Thoracic aorta (tissue), 2 donors: ENCODE results near the gene TNNI3K. TPM values are rescaled to one million over a fixed set of nuclear protein-coding genes. Genes with fewer than 3 reads are reported as not detected.

Experiments used
- ATAC-seq: fragments of 150-250 bp; one replicate; pipeline ENCODE4 v1.8.0; 2017; ENCODE audit warnings: low read depth; ENCODE audit not compliant: insufficient number of reproducible peaks, low FRiP score
- DNase-seq: peaks from one replicate; pipeline ENCODE4 v3.0.0-alpha.2; 2020; ENCODE audit warnings: low spot score
- H3K27ac ChIP-seq, 2 donors: fragments of 200-600 bp; sonication (generic); 1 replicate in 1 of 2; 2 replicates in 1 of 2; pipeline ENCODE4 v1.5.1; 2016; ENCODE audit warnings: mild to moderate bottlenecking in 2 of 2, moderate library complexity in 2 of 2
- H3K27me3 ChIP-seq: fragments of 200-600 bp; sonication (generic); replicated peaks from 2 replicates; pipeline ENCODE4 v1.6.0; 2016; ENCODE audit warnings: mild to moderate bottlenecking; ENCODE audit not compliant: insufficient read depth
- H3K36me3 ChIP-seq: fragments of 200-600 bp; sonication (generic); one replicate; pipeline ENCODE4 v1.5.1; 2016
- H3K4me1 ChIP-seq, 2 donors: fragments of 200-600 bp; sonication (generic); 1 replicate in 1 of 2; 2 replicates in 1 of 2; pipeline versions ENCODE4 v1.5.1 to v1.6.0; 2016; ENCODE audit warnings: low read depth in 2 of 2, mild to moderate bottlenecking in 1 of 2; ENCODE audit not compliant: control insufficient read depth in 1 of 2
- H3K4me3 ChIP-seq: fragments of 200-600 bp; sonication (generic); 2 replicates; pipeline ENCODE4 v1.5.1; 2016; ENCODE audit warnings: mild to moderate bottlenecking
- H3K9me3 ChIP-seq: fragments of 200-600 bp; sonication (generic); 2 replicates; pipeline ENCODE4 v1.5.1; 2016
- CTCF ChIP-seq: fragments of 200-600 bp; sonication (generic); IDR thresholded peaks from one replicate; pipeline ENCODE4 v1.5.1; 2019; ENCODE audit warnings: antibody characterized with exemption
- total RNA-seq, 2 donors: library from RNA; depleted of rRNA; stranded (reverse); fragments of >200 nt; gene quantifications; one replicate each; pipeline versions ENCODE4 v1.1.0 to v1.2.3, GENCODE V29; 2016

Gene TNNI3K
- total RNA-seq, 2 donors from 2014 or later: 6.6 to 9.7 TPM

- Histone ChIP-seq H3K36me3 (no peaks in the 10 kb centered on the region), H3K27me3 (no peaks in the 10 kb centered on the region), H3K27ac (no peak overlapping the region), H3K4me3 (no peak overlapping the region), H3K4me1 (no peaks in the 10 kb centered on the region), H3K9me3 (no peaks in the 10 kb centered on the region)
- TF ChIP-seq CTCF: no peak
- no peak for ATAC-seq
- DNase-seq: no peak
Observed at GRCh38 chr1:74415935-74416334, 180.7 kb downstream of the TNNI3K start.

- no peak for ATAC-seq
Observed at GRCh38 chr1:74419611-74420010, 184.4 kb downstream of the TNNI3K start.

GRCh38 chr1:74420467-74420866 is 185.3 kb downstream of the TNNI3K start:
- H3K9me3 ChIP-seq: no peaks in the 10 kb centered on the region
- H3K27ac ChIP-seq: no peak overlapping the region
- TF ChIP-seq CTCF: no peak
- no peaks in the 10 kb centered on the region for H3K27me3 ChIP-seq
- no peaks in the 10 kb centered on the region for H3K36me3 ChIP-seq
- no peak for DNase-seq
- ATAC-seq: no peak
- H3K4me3 ChIP-seq: no peak overlapping the region
- H3K4me1 ChIP-seq: no peaks in the 10 kb centered on the region

More at GRCh38 chr1:74419611-74420010, 184.4 kb downstream of the TNNI3K start:
- no peak for TF ChIP-seq CTCF
- DNase-seq: no peak
- H3K27me3 ChIP-seq: no peaks in the 10 kb centered on the region
- H3K4me3 ChIP-seq: no peak overlapping the region
- no peaks in the 10 kb centered on the region for H3K9me3 ChIP-seq
- no peaks in the 10 kb centered on the region for H3K4me1 ChIP-seq
- no peak overlapping the region for H3K27ac ChIP-seq
- no peaks in the 10 kb centered on the region for H3K36me3 ChIP-seq

- H3K27me3 ChIP-seq: no peaks in the 10 kb centered on the region
- no peak overlapping the region for H3K27ac ChIP-seq
- no peaks in the 10 kb centered on the region for H3K9me3 ChIP-seq
- DNase-seq (no peak), ATAC-seq (no peak)
- no peak overlapping the region for H3K4me3 ChIP-seq
- no peak for TF ChIP-seq CTCF
- no peaks in the 10 kb centered on the region for H3K4me1 ChIP-seq
- no peaks in the 10 kb centered on the region for H3K36me3 ChIP-seq
Observed at GRCh38 chr1:74422421-74423292, 187.5 kb downstream of the TNNI3K start.

- no peaks in the 10 kb centered on the region for H3K36me3 ChIP-seq
- ATAC-seq (no peak), DNase-seq (no peak)
- H3K4me1 ChIP-seq: no peaks in the 10 kb centered on the region
- H3K27ac ChIP-seq: no peak overlapping the region
- no peak for TF ChIP-seq CTCF
- H3K27me3 ChIP-seq: no peaks in the 10 kb centered on the region
- no peaks in the 10 kb centered on the region for H3K9me3 ChIP-seq
- H3K4me3 ChIP-seq: no peak overlapping the region
Observed at GRCh38 chr1:74423471-74423870, 188.3 kb downstream of the TNNI3K start.
